ENCODE data around the gene FGFR2.

FGFR2 gene

DNA sequence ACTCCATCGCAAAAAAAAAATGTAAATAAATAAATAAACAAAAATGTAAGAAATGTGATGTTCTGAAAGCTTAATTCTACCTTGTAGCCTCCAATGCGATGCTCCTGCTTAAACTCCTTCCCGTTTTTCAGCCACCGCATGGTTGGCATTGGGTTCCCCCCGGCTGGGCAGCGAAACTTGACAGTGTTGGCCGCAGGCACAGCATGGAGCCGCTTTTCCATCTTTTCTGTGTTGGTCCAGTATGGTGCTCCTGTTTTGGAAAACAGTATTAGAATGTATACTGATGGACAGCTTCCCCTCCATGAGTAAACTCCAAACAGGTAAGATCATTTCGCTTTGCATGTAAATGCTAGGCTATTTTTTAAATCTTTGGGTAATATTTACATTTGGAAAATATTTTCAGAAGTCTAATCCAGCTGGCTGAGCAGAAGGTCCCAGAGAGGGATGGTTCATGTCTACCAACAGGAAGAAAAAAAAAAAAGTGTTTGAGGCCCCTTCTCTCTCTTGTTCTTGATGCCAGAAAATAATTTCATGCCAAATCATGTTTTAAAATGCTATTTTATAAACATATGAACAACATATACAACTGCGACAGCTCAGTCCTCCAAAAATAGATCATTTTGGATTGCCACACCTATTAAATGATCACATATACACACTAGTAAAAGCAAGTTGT is 46.9 kb downstream of the FGFR2 start:
- DNase-seq, result no peak

DNA sequence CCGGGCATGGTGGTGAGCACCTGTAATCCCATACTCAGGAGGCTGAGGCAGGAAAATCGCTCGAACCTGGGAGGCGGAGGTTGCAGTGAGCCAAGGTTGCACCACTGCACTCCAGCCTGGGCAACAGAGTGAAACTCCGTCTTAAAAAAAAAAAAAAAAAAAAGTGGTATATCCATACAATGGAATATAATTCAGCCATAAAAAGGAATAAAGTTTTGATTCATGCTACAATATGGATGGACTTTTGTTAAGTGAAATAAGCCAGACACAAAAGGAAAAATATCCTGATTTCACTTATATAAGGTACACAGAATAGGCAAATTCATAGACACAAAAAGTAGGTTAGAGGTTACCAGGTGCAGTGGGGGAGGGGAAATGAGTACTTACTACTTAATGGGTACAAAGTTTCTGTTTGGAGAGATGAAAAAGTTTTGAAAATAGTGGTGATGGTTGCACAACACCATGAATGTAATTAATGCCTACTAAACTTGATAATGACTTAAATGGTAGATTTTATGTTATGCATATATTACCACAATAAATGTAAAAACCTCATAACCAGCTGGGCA is 53.9 kb downstream of the FGFR2 start:
- DNase-seq, result no peak

- DNase-seq, result no peak
Measured at GRCh38 chr10:121543545-121543944, 54.7 kb downstream of the FGFR2 start.

- no peak for DNase-seq
Measured at GRCh38 chr10:121541450-121542120, 56.7 kb downstream of the FGFR2 start.

DNA sequence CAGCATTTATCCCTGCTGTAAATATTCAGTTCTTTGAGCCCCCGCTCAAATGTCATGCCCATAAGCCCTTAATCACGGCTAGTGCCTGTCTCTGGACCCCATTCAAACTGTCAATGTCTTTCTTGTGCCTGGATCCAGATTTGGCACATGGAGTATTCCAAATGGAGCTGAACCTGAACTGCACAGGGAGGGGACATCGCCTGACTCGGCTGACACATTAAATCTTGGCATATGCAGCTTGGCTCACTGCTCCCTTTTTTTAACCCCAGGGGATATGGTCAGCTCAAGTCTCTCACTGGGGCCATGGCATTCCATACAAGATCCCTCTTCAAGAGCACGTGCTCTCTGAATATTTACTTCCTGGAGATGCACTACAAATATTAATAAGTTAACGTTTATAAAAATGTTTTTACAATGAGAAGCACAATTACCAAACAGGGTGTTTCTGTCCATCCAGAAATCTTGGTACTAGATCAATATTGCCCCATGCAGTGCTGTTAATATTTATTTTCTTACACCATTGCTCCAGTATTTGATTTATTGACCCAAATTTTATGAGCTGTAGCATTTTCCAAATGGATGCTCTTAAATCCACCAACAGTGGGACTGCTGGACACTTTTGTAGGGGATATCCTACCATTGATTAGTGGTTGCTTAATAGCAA is 57.4 kb downstream of the FGFR2 start:
- DNase-seq, result no peak

- no peak for DNase-seq
Measured at GRCh38 chr10:121539786-121540185, 58.5 kb downstream of the FGFR2 start.

DNA sequence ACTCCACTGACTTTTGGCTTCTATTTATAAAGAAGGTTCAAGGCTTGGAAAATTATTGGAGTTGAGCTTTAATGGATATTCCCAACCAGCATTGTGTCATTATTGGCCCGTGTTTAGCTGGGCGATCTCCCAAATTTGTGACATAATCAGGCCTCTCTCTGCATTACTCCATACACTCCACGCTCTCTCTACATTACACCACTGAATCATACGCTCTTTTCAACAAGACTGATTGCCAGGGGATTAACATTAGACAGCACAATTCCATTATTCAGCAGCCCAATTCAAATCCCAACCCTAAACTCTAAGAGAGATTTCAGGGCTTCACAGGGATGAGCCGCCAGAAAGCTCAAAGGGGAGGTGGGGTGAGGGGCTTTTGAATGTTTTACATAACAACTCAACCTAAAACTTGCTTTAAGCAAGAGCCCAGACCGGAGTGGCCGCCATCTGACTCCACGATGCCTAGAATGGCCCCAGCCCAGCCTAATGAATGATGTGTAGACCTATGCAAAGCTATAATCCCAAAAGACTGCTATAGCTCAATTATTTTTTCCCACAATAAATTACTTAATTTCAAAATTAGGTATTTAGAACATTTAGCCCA is 61.8 kb downstream of the FGFR2 start:
- DNase-seq, result no peak

- DNase-seq, result no peak
Measured at GRCh38 chr10:121535381-121535780, 62.9 kb downstream of the FGFR2 start.

- DNase-seq, result no peak
Measured at GRCh38 chr10:121532292-121532864, 65.9 kb downstream of the FGFR2 start.

GRCh38 chr10:121531830-121532178 is 66.4 kb downstream of the FGFR2 start:
- DNase-seq, result no peak

GRCh38 chr10:121531076-121531829 is 67.0 kb downstream of the FGFR2 start:
- no peak for DNase-seq

GRCh38 chr10:121530481-121531075 is 67.7 kb downstream of the FGFR2 start:
- DNase-seq, result no peak

DNA sequence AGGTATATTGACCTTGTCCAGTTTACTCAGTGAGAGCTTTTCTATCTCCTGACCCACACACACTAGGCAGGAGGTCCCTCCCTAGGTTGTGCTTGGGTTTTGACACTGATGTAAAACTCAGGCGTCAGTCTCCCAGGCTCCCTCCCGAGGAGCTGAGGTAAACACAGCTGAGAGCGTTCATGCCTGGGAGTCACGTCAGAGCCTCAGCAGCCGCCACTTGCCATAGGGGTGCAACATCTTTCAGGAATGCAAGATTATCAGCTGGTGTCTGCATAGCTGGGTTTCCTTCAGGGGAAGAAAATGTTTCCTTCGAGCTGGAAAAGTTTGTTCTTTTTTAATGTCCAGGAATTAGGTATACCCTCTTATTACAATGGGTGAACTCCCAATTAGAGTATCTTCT is 70.6 kb downstream of the FGFR2 start:
- DNase-seq, result no peak

- DNase-seq, result no peak
Measured at GRCh38 chr10:121526801-121527221, 71.4 kb downstream of the FGFR2 start.

DNA sequence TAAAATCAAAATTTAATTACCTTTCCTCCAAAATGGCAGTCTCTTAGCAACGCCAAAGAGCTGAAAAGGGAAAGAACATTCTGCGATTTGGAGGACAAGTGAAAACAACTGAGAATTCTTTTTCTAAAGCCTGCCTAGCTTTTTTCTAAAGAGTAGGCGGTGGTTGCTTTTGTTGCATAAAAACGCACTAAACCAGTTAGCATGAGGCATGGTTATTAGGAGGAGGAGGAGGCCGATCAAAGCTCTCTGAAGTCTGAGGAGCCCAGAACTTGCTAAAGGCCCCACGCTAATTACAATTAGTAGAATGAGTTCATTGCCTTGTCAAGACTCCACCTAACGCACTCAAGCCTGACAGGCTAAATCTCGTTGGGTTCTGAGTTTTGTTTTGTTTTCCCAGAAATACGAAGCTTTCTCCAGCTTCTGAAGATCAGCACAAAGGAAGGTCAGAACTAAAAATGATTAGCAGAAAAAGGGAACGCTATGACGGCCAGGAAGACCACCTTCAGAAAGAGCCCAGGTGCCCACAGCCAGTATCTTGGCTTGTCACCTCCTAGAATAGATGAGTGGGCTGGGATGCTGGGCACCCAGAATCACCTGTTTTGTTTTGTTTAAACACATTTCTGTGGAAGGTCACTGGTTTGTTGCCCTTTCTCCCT is 72.0 kb downstream of the FGFR2 start:
- no peak for DNase-seq

- DNase-seq, result no peak
Measured at GRCh38 chr10:121525251-121526134, 72.8 kb downstream of the FGFR2 start.

GRCh38 chr10:121524157-121524817 is 74.0 kb downstream of the FGFR2 start:
- DNase-seq, result no peak

- DNase-seq, result no peak
Measured at GRCh38 chr10:121522831-121523230, 75.4 kb downstream of the FGFR2 start.

GRCh38 chr10:121521794-121522556 is 76.3 kb downstream of the FGFR2 start:
- no peak for DNase-seq
